ENCODE measurements around the gene LAMA2.

GRCh38 chr6:129200151-129200550 is 317.2 kb downstream of the LAMA2 start:
- TF ChIP-seq EZH2 (IDR thresholded peaks at IDR 0.05) = no peak
- no peak for TF ChIP-seq POLR2AphosphoS5 (IDR thresholded peaks at IDR 0.05; ENCODE audit: borderline replicate concordance, low read depth, low read length)
- TF ChIP-seq FOXP2 (optimal IDR thresholded peaks at IDR 0.05; ENCODE audit: control extremely low read depth, extremely low read length, insufficient read depth) = no peak

Measured in SK-N-MC (cell line).